Measurements from ENCODE around the gene RPA1. TPM values are rescaled to one million over a fixed set of nuclear protein-coding genes. Genes with fewer than 3 reads are reported as not detected.
"Not testable (repeated sequence)": the region's sequence is repeated elsewhere in the genome, so short reads cannot be mapped to it uniquely, and the experiment has no call there.

Gene RPA1
- total RNA-seq = 83.0 TPM

GRCh38 chr17:1829592-1830257 is at the start of gene RPA1, which contains the start of gene SMYD4:
Gene RPA1, plus strand, starts transcription at chr17:1830005. Its CDS starts 89 bp downstream, at chr17:1830094.
Gene SMYD4, minus strand, starts transcription at chr17:1829902. Its CDS starts 1,908 bp downstream, at chr17:1827994.
- DNase-seq (ENCODE audit: low spot score) = peak; percentile 92
- intact Hi-C loops (cut with DNase I) = no loop called here
- peak; percentile 99 for ATAC-seq

- intact Hi-C loops (cut with DNase I) = loop anchor here (10.0 kb wide), 1 partner anchor 57 kb away; the partner anchor contains the start of gene WDR81
- ATAC-seq (no peak), DNase-seq (ENCODE audit: low spot score) (no peak)
Measured at GRCh38 chr17:1782171-1782567, 47.6 kb upstream of the RPA1 start.

GRCh38 chr17:1783271-1783670 is 46.5 kb upstream of the RPA1 start:
- no peak for DNase-seq (ENCODE audit: low spot score)
- intact Hi-C loops (cut with DNase I) = loop anchor here (10.0 kb wide), 1 partner anchor 58 kb away; the partner anchor contains the start of gene WDR81
- peak; percentile 5 for ATAC-seq

- peak; percentile 83 for DNase-seq (ENCODE audit: low spot score)
- peak; percentile 85 for ATAC-seq
- intact Hi-C loops (cut with DNase I) = loop anchor here (10.0 kb wide), 1 partner anchor 59 kb away; the partner anchor contains the start of gene WDR81
Measured at GRCh38 chr17:1783834-1784611, 45.8 kb upstream of the RPA1 start.

- ATAC-seq = no peak
Measured at GRCh38 chr17:1785930-1786329, 43.9 kb upstream of the RPA1 start.

GRCh38 chr17:1786708-1787107 is 43.1 kb upstream of the RPA1 start:
- intact Hi-C loops (cut with DNase I) = loop anchor here (10.0 kb wide), 1 partner anchor 62 kb away; the partner anchor contains the start of gene WDR81
- ATAC-seq (no peak), DNase-seq (ENCODE audit: low spot score) (no peak)

More at GRCh38 chr17:1785930-1786329, 43.9 kb upstream of the RPA1 start:
- DNase-seq (ENCODE audit: low spot score) = no peak
- intact Hi-C loops (cut with DNase I) = loop anchor here (10.0 kb wide), 1 partner anchor 61 kb away; the partner anchor contains the start of gene WDR81

GRCh38 chr17:1787301-1787902 is 42.4 kb upstream of the RPA1 start:
- intact Hi-C loops (cut with DNase I) = loop anchor here (10.0 kb wide), 1 partner anchor 63 kb away; the partner anchor contains the start of gene WDR81
- ATAC-seq = peak; percentile 47
- DNase-seq (ENCODE audit: low spot score) = no peak

GRCh38 chr17:1789936-1790335 is 39.9 kb upstream of the RPA1 start:
- DNase-seq (ENCODE audit: low spot score) (no peak), ATAC-seq (no peak)
- intact Hi-C loops (cut with DNase I) = loop anchor here (10.0 kb wide), 1 partner anchor 65 kb away; the partner anchor contains the start of gene WDR81

- ATAC-seq (no peak), DNase-seq (ENCODE audit: low spot score) (no peak)
- intact Hi-C loops (cut with DNase I) = no loop called here
Measured at GRCh38 chr17:1792495-1793446, 37.0 kb upstream of the RPA1 start.

GRCh38 chr17:1793447-1793806 is 36.4 kb upstream of the RPA1 start:
- no peak for ATAC-seq
- DNase-seq (ENCODE audit: low spot score) = no peak
- intact Hi-C loops (cut with DNase I) = no loop called here

- intact Hi-C loops (cut with DNase I) = no loop called here
- DNase-seq (ENCODE audit: low spot score) (no peak), ATAC-seq (peak; percentile 78)
Measured at GRCh38 chr17:1796800-1797199, 33.0 kb upstream of the RPA1 start.

- intact Hi-C loops (cut with DNase I) = no loop called here
- ATAC-seq (no peak), DNase-seq (ENCODE audit: low spot score) (no peak)
Measured at GRCh38 chr17:1797323-1797722, 32.5 kb upstream of the RPA1 start.

- ATAC-seq; intact Hi-C loops (cut with DNase I); DNase-seq (ENCODE audit: low spot score): not testable (repeated sequence)
Measured at GRCh38 chr17:1797846-1798245, 32.0 kb upstream of the RPA1 start.

GRCh38 chr17:1800240-1800639 is 29.6 kb upstream of the RPA1 start:
- intact Hi-C loops (cut with DNase I) = no loop called here
- no peak for ATAC-seq
- DNase-seq (ENCODE audit: low spot score) = no peak

GRCh38 chr17:1800712-1801111 is 29.1 kb upstream of the RPA1 start:
- no peak for ATAC-seq
- intact Hi-C loops (cut with DNase I) = no loop called here
- no peak for DNase-seq (ENCODE audit: low spot score)

GRCh38 chr17:1802429-1802828 is 27.4 kb upstream of the RPA1 start:
- intact Hi-C loops (cut with DNase I) = no loop called here
- no peak for ATAC-seq
- no peak for DNase-seq (ENCODE audit: low spot score)

GRCh38 chr17:1803280-1803679 is 26.5 kb upstream of the RPA1 start:
- DNase-seq (ENCODE audit: low spot score) (no peak), ATAC-seq (no peak)
- intact Hi-C loops (cut with DNase I) = no loop called here

GRCh38 chr17:1807890-1808289 is 21.9 kb upstream of the RPA1 start:
- intact Hi-C loops (cut with DNase I) = no loop called here
- DNase-seq (ENCODE audit: low spot score) (no peak), ATAC-seq (no peak)

Data from sciatic nerve (tissue), 2 donors.